MM.1S (cell line): Measurements from ENCODE around the gene AP3B1.
"Not testable (repeated sequence)": the region's sequence is repeated elsewhere in the genome, so short reads cannot be mapped to it uniquely, and the experiment has no call there.

Experiments
- EZH2 ChIP-seq: fragments of 300-600 bp; sonication (generic); optimal IDR thresholded peaks from 2 replicates; pipeline ENCODE3; 2017; ENCODE audit warnings: low read depth, mild to moderate bottlenecking, antibody characterized with exemption, low read length, mixed read lengths
- EZH2phosphoT487 ChIP-seq: fragments of 300-600 bp; sonication (generic); IDR thresholded peaks from 2 replicates; pipeline ENCODE4 v1.6.1; 2018; ENCODE audit warnings: antibody characterized with exemption, low read length
- TF ChIP-seq, protein P1 (sequence below): fragments of 300-600 bp; sonication (generic); IDR thresholded peaks from 2 replicates; pipeline ENCODE4 v1.5.1; 2016; ENCODE audit warnings: antibody characterized with exemption, low read length, mixed read lengths

DNA sequence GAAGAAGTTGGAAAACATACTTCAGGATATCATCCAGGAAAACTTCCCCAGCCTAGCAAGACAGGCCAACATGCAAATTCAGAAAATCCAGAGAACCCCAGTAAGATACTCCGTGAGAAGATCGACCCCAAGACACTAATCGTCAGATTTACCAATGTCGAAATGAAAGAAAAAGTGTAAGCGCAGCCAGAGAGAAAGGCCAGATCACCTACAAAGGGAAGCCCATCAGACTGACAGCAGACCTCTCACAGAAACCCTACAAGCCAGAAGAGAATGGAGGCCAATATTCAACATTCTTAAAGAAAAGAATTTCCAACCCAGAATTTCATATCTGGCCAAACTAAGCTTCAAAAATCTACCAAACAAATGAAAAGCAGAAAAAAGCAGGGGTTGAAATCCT, 227.8 kb downstream of the AP3B1 start:
- TF ChIP-seq, protein P1, sequence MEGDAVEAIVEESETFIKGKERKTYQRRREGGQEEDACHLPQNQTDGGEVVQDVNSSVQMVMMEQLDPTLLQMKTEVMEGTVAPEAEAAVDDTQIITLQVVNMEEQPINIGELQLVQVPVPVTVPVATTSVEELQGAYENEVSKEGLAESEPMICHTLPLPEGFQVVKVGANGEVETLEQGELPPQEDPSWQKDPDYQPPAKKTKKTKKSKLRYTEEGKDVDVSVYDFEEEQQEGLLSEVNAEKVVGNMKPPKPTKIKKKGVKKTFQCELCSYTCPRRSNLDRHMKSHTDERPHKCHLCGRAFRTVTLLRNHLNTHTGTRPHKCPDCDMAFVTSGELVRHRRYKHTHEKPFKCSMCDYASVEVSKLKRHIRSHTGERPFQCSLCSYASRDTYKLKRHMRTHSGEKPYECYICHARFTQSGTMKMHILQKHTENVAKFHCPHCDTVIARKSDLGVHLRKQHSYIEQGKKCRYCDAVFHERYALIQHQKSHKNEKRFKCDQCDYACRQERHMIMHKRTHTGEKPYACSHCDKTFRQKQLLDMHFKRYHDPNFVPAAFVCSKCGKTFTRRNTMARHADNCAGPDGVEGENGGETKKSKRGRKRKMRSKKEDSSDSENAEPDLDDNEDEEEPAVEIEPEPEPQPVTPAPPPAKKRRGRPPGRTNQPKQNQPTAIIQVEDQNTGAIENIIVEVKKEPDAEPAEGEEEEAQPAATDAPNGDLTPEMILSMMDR = not testable (repeated sequence)
- not testable (repeated sequence) for TF ChIP-seq EZH2, EZH2phosphoT487
